Chondrocyte (in vitro differentiated cells): ENCODE measurements around the gene CAB39L. TPM values are rescaled to one million over a fixed set of nuclear protein-coding genes. Genes with fewer than 3 reads are reported as not detected.

Source experiments
- DNase-seq: peaks from one replicate; pipeline ENCODE4 v3.0.0; 2021; ENCODE audit warnings: mixed read lengths, low spot score
- H3K27ac Mint-ChIP-seq: one replicate; pipeline ENCODE4 v1.8.0; 2021; ENCODE audit warnings: mild to moderate bottlenecking, moderate library complexity, mixed read lengths; ENCODE audit not compliant: unreplicated experiment
- H3K27me3 Mint-ChIP-seq: 2 replicates; pipeline ENCODE4 v1.8.0; 2021; ENCODE audit warnings: low read depth, mixed read lengths
- H3K36me3 Mint-ChIP-seq: 2 replicates; pipeline ENCODE4 v1.8.0; 2021; ENCODE audit warnings: low read depth, mixed read lengths
- H3K4me1 Mint-ChIP-seq: 2 replicates; pipeline ENCODE4 v1.8.0; 2021; ENCODE audit warnings: low read depth, mild to moderate bottlenecking, mixed read lengths
- H3K4me3 Mint-ChIP-seq: one replicate; pipeline ENCODE4 v1.8.0; 2021; ENCODE audit warnings: mild to moderate bottlenecking, moderate library complexity, mixed read lengths; ENCODE audit not compliant: unreplicated experiment
- H3K9me3 Mint-ChIP-seq: 2 replicates; pipeline ENCODE4 v1.8.0; 2021; ENCODE audit warnings: low read depth, mixed read lengths
- CTCF ChIP-seq: fragments of 200-600 bp; sonication (generic); IDR thresholded peaks from 2 replicates; pipeline ENCODE4 v1.5.0; 2021; ENCODE audit warnings: antibody characterized with exemption, mild to moderate bottlenecking, moderate library complexity
- total RNA-seq: library from RNA; stranded (reverse); gene quantifications from 3 replicates; pipeline ENCODE4 v1.2.1, GENCODE V29; 2021

The CAB39L gene
- total RNA-seq, 1 donor from 2014 or later = 6.0 TPM

- no peak for TF ChIP-seq CTCF
- no peak overlapping the region for H3K27ac Mint-ChIP-seq
- DNase-seq = no peak
- peaks cover 2% of the 10 kb centered on the region for H3K36me3 Mint-ChIP-seq
- no peaks in the 10 kb centered on the region for H3K27me3 Mint-ChIP-seq
- no peak overlapping the region for H3K4me3 Mint-ChIP-seq
- H3K4me1 Mint-ChIP-seq = peaks cover 5% of the 10 kb centered on the region
- H3K9me3 Mint-ChIP-seq = no peaks in the 10 kb centered on the region
Measured at GRCh38 chr13:49343731-49344130, 100.1 kb downstream of the CAB39L start.

- no peak for DNase-seq
- Mint-ChIP-seq H3K36me3 (peaks cover 1% of the 10 kb centered on the region), H3K27me3 (no peaks in the 10 kb centered on the region), H3K4me1 (peaks cover 5% of the 10 kb centered on the region), H3K9me3 (no peaks in the 10 kb centered on the region), H3K27ac (no peak overlapping the region), H3K4me3 (no peak overlapping the region)
- TF ChIP-seq CTCF = no peak
Measured at GRCh38 chr13:49343255-49343654, 100.6 kb downstream of the CAB39L start.

DNA sequence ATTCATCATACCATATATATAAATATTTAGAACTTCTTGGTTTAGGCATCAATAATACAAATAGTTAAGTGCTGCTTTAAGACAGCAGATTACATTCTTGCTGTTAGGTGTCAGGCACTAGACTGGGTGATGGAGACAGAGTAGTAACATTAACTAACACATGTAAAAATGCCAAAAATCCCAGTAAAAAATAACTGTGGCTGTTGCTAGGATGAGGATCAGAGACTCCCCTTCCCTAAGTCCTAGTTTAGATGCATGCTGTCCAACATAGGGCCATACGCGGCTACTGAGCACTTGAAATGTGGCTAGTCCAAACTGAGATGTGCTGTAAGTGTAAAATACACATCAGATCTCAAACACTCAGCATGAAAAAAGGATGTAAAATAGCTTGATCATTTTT lies 101.4 kb downstream of the CAB39L start:
- Mint-ChIP-seq H3K4me3 (no peak overlapping the region), H3K36me3 (peaks cover 1% of the 10 kb centered on the region), H3K9me3 (no peaks in the 10 kb centered on the region), H3K4me1 (peaks cover 5% of the 10 kb centered on the region), H3K27ac (no peak overlapping the region), H3K27me3 (no peaks in the 10 kb centered on the region)
- TF ChIP-seq CTCF = no peak
- no peak for DNase-seq

DNA sequence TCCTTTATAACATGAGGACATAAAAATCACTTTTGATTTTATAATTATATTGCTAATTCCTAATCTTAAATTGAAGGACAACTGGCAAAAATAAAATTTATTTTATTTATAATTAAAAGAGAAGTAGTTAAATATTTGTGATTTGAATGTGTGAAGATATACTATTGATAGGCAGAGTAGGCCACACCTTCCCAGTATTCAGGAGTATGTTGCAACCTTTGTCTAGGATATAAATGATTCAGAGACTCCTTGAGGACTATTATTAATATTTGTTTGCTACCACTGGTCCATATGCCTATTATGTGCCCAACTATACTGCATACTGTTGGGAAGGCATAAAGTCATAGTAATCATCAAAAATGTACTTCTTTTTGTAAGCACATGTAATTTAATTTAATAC lies 101.9 kb downstream of the CAB39L start:
- DNase-seq = no peak
- H3K27me3 Mint-ChIP-seq = no peaks in the 10 kb centered on the region
- no peak overlapping the region for H3K4me3 Mint-ChIP-seq
- H3K4me1 Mint-ChIP-seq = peaks cover 5% of the 10 kb centered on the region
- peaks cover 1% of the 10 kb centered on the region for H3K36me3 Mint-ChIP-seq
- no peak overlapping the region for H3K27ac Mint-ChIP-seq
- H3K9me3 Mint-ChIP-seq = no peaks in the 10 kb centered on the region
- no peak for TF ChIP-seq CTCF

GRCh38 chr13:49341517-49341916 lies 102.3 kb downstream of the CAB39L start:
- Mint-ChIP-seq H3K4me1 (peaks cover 5% of the 10 kb centered on the region), H3K36me3 (peaks cover 1% of the 10 kb centered on the region), H3K27ac (no peak overlapping the region), H3K9me3 (no peaks in the 10 kb centered on the region), H3K4me3 (no peak overlapping the region), H3K27me3 (no peaks in the 10 kb centered on the region)
- no peak for TF ChIP-seq CTCF
- no peak for DNase-seq
